NOMO-1 treated with dmso at 0.1 percent for 144 hours (cell line): ENCODE results near the gene ZNF2.

ENCODE experiments used
- DNase-seq: peaks from one replicate; lab custom pipeline; 2025; ENCODE audit not compliant: unreplicated experiment; lab: John Stamatoyannopoulos, UW

The ZNF2 gene

GRCh38 chr2:95204396-95204795 is 38.8 kb downstream of the ZNF2 start:
- no peak for DNase-seq

GRCh38 chr2:95206096-95206495 is 40.5 kb downstream of the ZNF2 start:
- DNase-seq, result no peak

- DNase-seq, result peak; percentile 91
Observed at GRCh38 chr2:95207111-95207961, 41.7 kb downstream of the ZNF2 start, which contains the start of gene ZNF892. Gene ZNF892, plus strand, starts transcription at chr2:95207521. Its CDS starts 295 bp downstream, at chr2:95207816.

GRCh38 chr2:95208106-95208505 is 42.5 kb downstream of the ZNF2 start:
- no peak for DNase-seq

- DNase-seq, result no peak
Observed at GRCh38 chr2:95215018-95215612, 49.5 kb downstream of the ZNF2 start.

- DNase-seq, result no peak
Observed at GRCh38 chr2:95220449-95220848, 54.8 kb downstream of the ZNF2 start.

- DNase-seq, result no peak
Observed at GRCh38 chr2:95225658-95226057, 60.0 kb downstream of the ZNF2 start.

GRCh38 chr2:95231723-95232122 is 66.1 kb downstream of the ZNF2 start:
- DNase-seq, result no peak

GRCh38 chr2:95232232-95232631 is 66.6 kb downstream of the ZNF2 start:
- no peak for DNase-seq
